NCI-H187 treated with DMSO at 0.1 percent for 48 hours (cell line): ENCODE measurements around the gene MYO5C.
"Not testable (repeated sequence)": the region's sequence is repeated elsewhere in the genome, so short reads cannot be mapped to it uniquely, and the experiment has no call there.

Experiments
- DNase-seq: peaks from one replicate; lab custom pipeline; 2025; lab: John Stamatoyannopoulos, UW

The MYO5C gene

GRCh38 chr15:52308446-52309153, 13.0 kb upstream of the MYO5C start:
- DNase-seq = no peak

DNA sequence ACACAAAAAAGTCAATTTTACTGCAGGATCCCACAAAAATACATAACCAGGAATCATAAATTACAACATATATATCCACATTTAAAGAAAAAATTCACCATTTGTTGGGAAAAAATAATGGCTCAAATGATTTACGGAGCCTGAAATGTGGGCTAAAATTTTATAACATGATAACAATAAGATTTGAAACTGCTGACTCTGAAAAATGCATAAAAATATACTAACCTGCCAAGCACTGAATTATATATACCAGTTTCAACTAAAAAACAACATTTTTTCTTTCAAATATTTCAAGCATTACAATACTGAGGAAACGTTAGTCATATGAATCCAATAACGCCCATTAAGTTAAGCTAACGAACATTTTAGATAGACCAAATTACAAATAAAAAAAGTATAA, 12.2 kb upstream of the MYO5C start:
- DNase-seq = no peak

GRCh38 chr15:52306270-52306669, 10.7 kb upstream of the MYO5C start:
- no peak for DNase-seq

DNA sequence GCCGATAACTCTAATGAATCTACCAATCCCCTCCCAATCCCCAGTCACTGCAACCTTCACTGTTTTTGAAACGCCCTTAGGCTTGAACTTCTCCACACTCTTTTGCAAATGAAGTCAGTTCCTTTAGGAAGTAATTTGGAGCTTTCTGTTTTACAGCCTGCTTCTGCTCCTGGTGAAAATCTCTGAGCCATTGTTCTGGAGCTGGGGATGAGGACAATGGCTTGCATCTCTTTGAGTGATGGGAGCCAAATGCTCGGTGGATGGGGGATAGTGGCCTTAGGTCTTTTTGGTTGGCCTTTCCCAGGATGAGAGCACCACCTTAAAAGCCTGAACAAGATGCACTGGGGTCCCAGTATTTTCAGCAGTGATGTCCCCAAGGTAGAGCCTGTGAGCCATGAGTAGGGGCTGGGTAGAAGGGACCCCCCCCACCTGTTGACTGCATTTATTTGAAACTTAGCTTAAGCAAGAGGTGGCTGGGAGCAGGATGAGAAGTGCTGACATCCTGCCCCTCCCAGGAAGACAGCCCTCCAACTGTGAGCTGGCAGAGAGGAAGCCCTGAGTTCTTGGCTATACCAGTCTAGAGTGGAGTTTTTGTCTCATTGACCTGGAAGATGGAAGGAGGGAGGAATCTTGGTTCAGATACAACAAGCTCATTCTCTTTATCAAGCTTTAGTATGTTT, 7.6 kb upstream of the MYO5C start:
- no peak for DNase-seq

GRCh38 chr15:52301265-52301847, 5.8 kb upstream of the MYO5C start:
- DNase-seq = no peak

DNA sequence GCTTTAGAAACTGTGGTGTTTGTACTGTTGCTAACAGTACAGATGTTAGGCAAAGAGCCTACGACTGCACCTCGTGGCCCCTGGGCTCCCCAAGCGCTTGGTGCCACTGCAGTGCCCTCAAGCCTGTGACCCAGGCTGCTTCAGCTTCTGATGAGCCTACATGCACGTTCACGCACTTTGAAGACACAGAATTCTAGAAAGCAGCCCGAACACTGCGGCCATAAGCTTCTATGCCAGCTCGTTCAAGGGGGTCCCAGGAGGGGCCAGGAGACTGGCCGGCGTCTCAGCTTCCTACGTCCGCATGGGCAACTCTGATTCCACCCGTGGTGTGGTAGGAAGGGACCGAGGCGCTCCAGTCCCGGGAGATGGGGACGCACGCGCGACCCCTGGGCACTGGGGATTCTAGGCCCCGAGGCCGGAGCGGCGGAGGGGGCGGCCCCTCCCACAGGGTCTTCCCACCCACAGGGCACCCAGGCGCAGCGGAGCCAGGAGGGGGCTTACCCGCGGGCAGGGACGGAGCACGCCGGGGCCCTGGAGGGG, 653 bp downstream of the MYO5C start:
- DNase-seq = no peak

DNA sequence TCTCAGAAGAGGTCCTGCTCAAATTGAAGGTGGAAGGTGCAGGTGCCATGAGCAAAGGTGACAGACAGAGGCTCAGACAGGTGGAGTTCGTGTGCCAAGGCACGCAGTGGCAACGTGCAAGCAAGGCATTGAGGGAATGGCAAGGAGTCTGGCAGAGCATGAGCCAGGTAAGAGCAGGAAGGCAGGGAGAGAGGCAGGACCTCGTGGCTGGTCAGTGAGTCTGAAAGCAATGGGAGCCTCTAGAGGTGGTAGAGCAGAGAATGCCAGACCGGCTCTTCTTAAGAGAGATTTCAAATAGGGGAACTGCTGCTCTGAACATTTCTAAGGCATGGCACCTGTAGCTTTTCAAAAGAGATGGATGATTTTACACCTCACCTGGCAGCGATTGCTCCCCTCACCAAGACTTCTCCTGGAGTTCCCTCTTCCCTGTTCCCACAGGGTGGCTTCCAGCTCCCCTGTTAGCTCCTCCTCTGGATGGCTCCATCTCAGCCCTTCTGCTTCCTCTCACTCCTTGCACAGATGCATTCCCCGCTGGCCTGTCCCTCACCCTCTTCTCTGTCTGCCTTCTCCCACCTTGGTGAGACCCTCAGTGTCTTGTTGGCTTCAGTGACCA, 2.7 kb downstream of the MYO5C start:
- DNase-seq = no peak

DNA sequence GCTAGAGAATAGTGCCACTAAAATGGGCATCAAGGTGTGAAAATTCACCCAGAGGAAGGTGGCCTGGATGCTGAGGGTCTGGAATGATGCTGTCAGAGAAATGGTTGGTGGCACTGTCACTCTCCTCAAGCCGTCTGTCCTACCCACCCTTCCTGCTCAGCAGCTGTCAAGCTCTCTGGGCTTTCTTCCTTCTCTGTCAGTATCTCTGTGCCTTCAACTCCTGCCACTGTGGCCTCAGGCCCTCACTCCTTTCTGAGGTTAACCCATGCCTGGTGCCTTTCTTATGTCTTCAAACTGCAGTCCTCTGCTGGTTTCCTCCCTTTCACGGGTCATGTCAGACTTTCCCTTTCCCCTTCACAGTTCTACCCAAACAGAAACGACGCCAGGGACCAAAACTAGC, 4.4 kb downstream of the MYO5C start:
- DNase-seq = no peak

DNA sequence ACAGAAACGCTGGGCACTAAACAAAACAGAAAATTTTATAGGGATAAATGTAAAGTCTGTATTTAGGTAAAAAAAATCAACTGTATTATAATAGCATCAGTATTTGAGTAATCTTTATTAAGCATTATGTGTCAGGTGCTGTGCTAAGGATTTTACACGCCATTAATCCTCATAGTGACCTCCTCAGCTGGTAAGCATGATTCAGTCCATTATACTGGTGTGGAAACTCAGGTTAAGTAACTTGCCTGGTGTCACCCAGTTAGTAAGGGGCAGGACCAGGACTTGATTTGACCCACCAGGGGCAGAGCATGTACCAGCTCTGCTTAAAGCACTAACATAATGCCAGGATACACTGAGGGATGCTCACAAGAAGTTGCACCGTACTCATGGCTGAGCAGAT, 4.8 kb downstream of the MYO5C start:
- no peak for DNase-seq

DNA sequence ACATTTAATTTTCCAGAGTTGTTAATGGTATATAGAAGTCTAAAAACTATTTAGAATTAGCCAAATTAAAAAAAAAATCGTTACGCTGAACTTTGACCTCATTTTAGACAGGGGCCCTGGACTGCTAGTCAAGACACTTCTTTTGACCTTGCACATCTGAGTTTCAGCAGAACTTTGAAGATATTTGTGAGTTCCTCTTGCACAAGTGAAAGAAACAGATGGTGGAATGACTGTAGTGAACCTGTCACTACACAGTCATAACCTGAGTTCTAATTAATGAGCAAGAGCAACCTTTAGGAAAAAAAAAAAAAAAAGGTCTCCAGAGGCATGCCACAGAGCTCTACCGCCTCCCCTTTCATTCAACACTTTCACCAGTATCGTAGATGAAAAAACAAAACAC, 5.3 kb downstream of the MYO5C start:
- no peak for DNase-seq

- DNase-seq = no peak
These were observed 5.9 kb downstream of the MYO5C start for GRCh38 chr15:52289629-52290081.

DNA sequence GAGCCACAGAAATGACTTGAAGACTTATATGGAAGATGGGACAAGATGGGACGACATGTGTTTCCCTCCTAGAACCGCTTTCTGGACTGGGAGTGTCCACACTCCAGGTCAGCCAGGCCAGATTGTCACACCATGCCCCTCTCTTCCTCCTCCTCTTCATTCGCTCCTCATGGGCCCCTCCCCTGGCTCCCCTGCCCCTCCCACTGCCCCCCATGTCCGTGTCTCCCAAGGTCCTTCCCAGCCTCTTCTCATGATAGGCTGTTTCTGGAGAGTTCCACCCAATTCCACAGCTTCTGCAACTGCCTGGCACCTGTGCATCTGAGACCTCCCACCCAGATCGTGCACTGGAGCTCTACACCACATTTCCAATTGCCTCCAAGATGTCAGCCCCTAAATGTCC, 6.6 kb downstream of the MYO5C start:
- DNase-seq = no peak

GRCh38 chr15:52288051-52288942, 7.3 kb downstream of the MYO5C start:
- DNase-seq = no peak

DNA sequence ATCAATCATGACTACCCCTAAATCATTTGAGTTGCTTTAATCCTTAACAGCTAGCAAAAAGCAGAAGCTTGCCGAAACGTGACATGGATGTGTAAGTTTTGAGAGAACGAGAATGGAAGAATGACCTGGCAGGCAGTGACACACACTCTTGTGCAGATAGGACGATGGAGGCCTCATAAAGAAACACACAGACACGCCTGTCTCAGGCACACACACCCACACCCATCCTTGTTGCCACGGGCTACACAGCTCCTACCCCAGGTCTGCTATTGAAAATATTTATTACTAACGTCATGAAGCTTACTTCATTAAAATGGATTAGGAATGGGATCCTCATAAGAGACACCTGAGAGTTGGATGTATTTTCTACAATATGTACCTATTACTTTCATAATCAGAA, 8.5 kb downstream of the MYO5C start:
- no peak for DNase-seq

- not testable (repeated sequence) for DNase-seq
These were observed 9.7 kb downstream of the MYO5C start for GRCh38 chr15:52285941-52286340.

GRCh38 chr15:52284164-52284563, 11.4 kb downstream of the MYO5C start:
- no peak for DNase-seq

DNA sequence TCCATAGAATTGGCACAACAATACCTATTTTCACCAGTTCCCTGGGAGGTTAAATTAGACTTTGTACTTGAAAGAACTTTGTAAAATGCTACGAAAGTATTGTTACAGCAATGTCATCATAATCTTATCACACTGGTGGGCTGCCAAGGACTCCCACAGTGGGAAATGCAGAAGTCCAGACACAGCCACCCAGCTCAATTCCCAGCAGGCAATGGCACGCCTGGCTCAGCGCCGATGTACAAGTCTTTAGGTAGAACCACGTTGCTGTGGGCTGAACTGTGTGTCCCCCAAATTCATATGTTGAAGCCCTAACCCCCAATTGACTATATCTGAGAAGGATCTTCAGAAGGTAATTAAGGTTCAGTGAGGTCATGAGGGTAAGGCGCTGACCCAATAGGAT, 12.3 kb downstream of the MYO5C start:
- DNase-seq = no peak

GRCh38 chr15:52282418-52282817, 13.2 kb downstream of the MYO5C start:
- no peak for DNase-seq

- DNase-seq = no peak
These were observed 14.2 kb downstream of the MYO5C start for GRCh38 chr15:52281085-52282035.

GRCh38 chr15:52280326-52281084, 15.1 kb downstream of the MYO5C start:
- DNase-seq = no peak
